Activated CD4-positive, alpha-beta T cell treated with anti-CD3 and anti-CD28 coated beads for 36 hours (primary cell): ENCODE measurements around the gene EXOC3L1. TPM values are rescaled to one million over a fixed set of nuclear protein-coding genes. Genes with fewer than 3 reads are reported as not detected.

ENCODE experiments used
- ATAC-seq: fragments of 200-7000 bp; cut with Tn5 transposase; one replicate; pipeline ENCODE4 v1.10.0; 2021; ENCODE audit warnings: mild to moderate bottlenecking, moderate library complexity
- CTCF ChIA-PET: fragments of 350-600 bp; sonication (Branson Sonifier 250); formaldehyde crosslinking; loops from one replicate; lab custom pipeline; 2021; ENCODE audit warnings: antibody characterized with exemption; lab: Charles Lee
- POLR2A ChIA-PET: fragments of 350-600 bp; sonication (Branson Sonifier 250); formaldehyde crosslinking; loops from one replicate; lab custom pipeline; 2021; ENCODE audit warnings: antibody characterized with exemption, inconsistent platforms; lab: Charles Lee
- DNase-seq: peaks from one replicate; pipeline ENCODE4 v3.0.0-alpha.2; 2020
- H3K27ac Mint-ChIP-seq: one replicate; pipeline ENCODE4 v1.8.0; 2021; ENCODE audit warnings: mixed read lengths
- H3K27me3 Mint-ChIP-seq: one replicate; pipeline ENCODE4 v1.8.0; 2021; ENCODE audit warnings: mixed read lengths
- H3K36me3 Mint-ChIP-seq: one replicate; pipeline ENCODE4 v1.8.0; 2021; ENCODE audit warnings: low read depth, mixed read lengths
- H3K4me1 Mint-ChIP-seq: one replicate; pipeline ENCODE4 v1.8.0; 2021; ENCODE audit warnings: mixed read lengths
- H3K4me3 Mint-ChIP-seq: one replicate; pipeline ENCODE4 v1.8.0; 2021; ENCODE audit warnings: mild to moderate bottlenecking, moderate library complexity, mixed read lengths
- H3K9me3 Mint-ChIP-seq: one replicate; pipeline ENCODE4 v1.8.0; 2021; ENCODE audit warnings: low read depth, mixed read lengths
- intact Hi-C, 2 experiments: fragments of 100-400 bp; cut with DNase I in 1 of 2; cut with micrococcal nuclease in 1 of 2; formaldehyde crosslinking; loops; one replicate each; pipeline versions ENCODE4 v1.14.2 to v1.15.1; 2022 to 2024; cut with DNase I, micrococcal nuclease
- microRNA-seq: library from miRNA; unstranded; fragments of <30 nt; microRNA quantifications from one replicate; pipeline ENCODE4 v1.2.0, GENCODE V29; 2021; ENCODE audit warnings: borderline replicate concordance
- total RNA-seq, 2 experiments: library from RNA; stranded (reverse); gene quantifications; one replicate each; pipeline ENCODE4 v1.2.3, GENCODE V29; 2021

EXOC3L1 gene
- total RNA-seq, 2 experiments from 2014 or later: 0.16 TPM; not detected in 1

- POLR2A ChIA-PET: no interaction called here
- CTCF ChIA-PET: interaction anchor here (1.5 to 1.9 kb wide), 2 partner anchors 10 to 127 kb away, joined by 4 to 7 read pairs; no protein-coding TSS in a partner anchor
- Mint-ChIP-seq H3K9me3 (no peaks in the 10 kb centered on the region), H3K4me1 (no peaks in the 10 kb centered on the region), H3K27ac (no peak overlapping the region), H3K36me3 (peaks cover 55% of the 10 kb centered on the region), H3K4me3 (no peak overlapping the region), H3K27me3 (peaks cover 3% of the 10 kb centered on the region)
- ATAC-seq (no peak), DNase-seq (no peak)
- intact Hi-C loops: no loop called here
Measured at GRCh38 chr16:67144943-67145342, 45.0 kb downstream of the EXOC3L1 start.

GRCh38 chr16:67142342-67142741 is 47.6 kb downstream of the EXOC3L1 start:
- Mint-ChIP-seq H3K36me3 (peaks cover 52% of the 10 kb centered on the region), H3K9me3 (no peaks in the 10 kb centered on the region), H3K4me3 (no peak overlapping the region), H3K27ac (no peak overlapping the region), H3K27me3 (no peaks in the 10 kb centered on the region), H3K4me1 (no peaks in the 10 kb centered on the region)
- ChIA-PET POLR2A (interaction anchor here (0.8 kb wide), 1 partner anchor 9 kb away, joined by 3 read pairs; the partner anchor contains the start of gene B3GNT9), CTCF (interaction anchor here (1.1 to 2.5 kb wide), 2 partner anchors 27 to 124 kb away, joined by 3 to 5 read pairs; no protein-coding TSS in a partner anchor)
- DNase-seq (no peak), ATAC-seq (no peak)
- intact Hi-C loops: no loop called here

- no peaks in the 10 kb centered on the region for H3K27me3 Mint-ChIP-seq
- no peak overlapping the region for H3K27ac Mint-ChIP-seq
- ATAC-seq: no peak
- H3K9me3 Mint-ChIP-seq: no peaks in the 10 kb centered on the region
- ChIA-PET POLR2A (interaction anchor here (0.8 kb wide), 1 partner anchor 9 kb away, joined by 3 read pairs; the partner anchor contains the start of gene B3GNT9), CTCF (interaction anchor here (0.6 to 2.5 kb wide), 6 partner anchors 14 to 183 kb away, joined by 3 to 7 read pairs (median 5); partner anchors contain the start of gene TRADD)
- no peak for DNase-seq
- no peaks in the 10 kb centered on the region for H3K4me1 Mint-ChIP-seq
- no peak overlapping the region for H3K4me3 Mint-ChIP-seq
- H3K36me3 Mint-ChIP-seq: peaks cover 56% of the 10 kb centered on the region
- intact Hi-C loops: no loop called here
Measured at GRCh38 chr16:67141391-67141790, 48.5 kb downstream of the EXOC3L1 start.

- ATAC-seq: no peak
Measured at GRCh38 chr16:67137605-67138004, 52.3 kb downstream of the EXOC3L1 start.

More at GRCh38 chr16:67137605-67138004, 52.3 kb downstream of the EXOC3L1 start:
- ChIA-PET POLR2A (no interaction called here), CTCF (interaction anchor here (0.6 to 2.7 kb wide), 5 partner anchors 10 to 356 kb away, joined by 3 to 9 read pairs (median 3); no protein-coding TSS in a partner anchor)
- Mint-ChIP-seq H3K27me3 (no peaks in the 10 kb centered on the region), H3K4me1 (no peaks in the 10 kb centered on the region), H3K36me3 (peaks cover 57% of the 10 kb centered on the region), H3K27ac (no peak overlapping the region), H3K4me3 (no peak overlapping the region), H3K9me3 (no peaks in the 10 kb centered on the region)
- no peak for DNase-seq
- intact Hi-C loops: no loop called here

Small RNA genes within 50 kb of the gene (microRNA-seq; reads per million reads assigned to microRNA genes)
- 72.6 reads per million, percentile 60 among the genes with 10 or more reads in this experiment for gene MIR328

Other genes with a start within 250 kb of the EXOC3L1 start
- gene CES3, start 228.9 kb downstream of the EXOC3L1 start, total RNA-seq: 1 to 10 TPM; 1.6 to 1.9 TPM
- gene CES4A, start 201.5 kb downstream of the EXOC3L1 start, total RNA-seq: 10 to 100 TPM; 13.5 to 15.7 TPM
- gene CBFB, start 161.0 kb downstream of the EXOC3L1 start, total RNA-seq: 10 to 100 TPM; 84.6 to 90.2 TPM
- gene PHAF1, start 80.2 kb downstream of the EXOC3L1 start, total RNA-seq: 10 to 100 TPM; 12.7 to 14.0 TPM
- gene B3GNT9, start 39.1 kb downstream of the EXOC3L1 start, total RNA-seq: 1 to 10 TPM; 2.3 to 3.0 TPM
- 10 to 100 TPM; 22.0 to 34.0 TPM for gene TRADD, start 30.2 kb downstream of the EXOC3L1 start, total RNA-seq
- 10 to 100 TPM; 15.5 to 21.0 TPM for gene FBXL8, start 30.2 kb downstream of the EXOC3L1 start, total RNA-seq
- 10 to 100 TPM; 15.7 to 20.7 TPM for gene HSF4, start 25.4 kb downstream of the EXOC3L1 start, total RNA-seq
- gene NOL3, start 19.6 kb downstream of the EXOC3L1 start, total RNA-seq: 10 to 100 TPM; 15.5 to 17.5 TPM
- gene MATCAP1, start 6.2 kb downstream of the EXOC3L1 start, total RNA-seq: 10 to 100 TPM; 28.8 to 30.4 TPM
- 100 to 1,000 TPM in 1 of 2 experiments, 10 to 100 TPM in 1; 91.4 to 110 TPM for gene E2F4, start 2.0 kb upstream of the EXOC3L1 start, total RNA-seq
- gene ELMO3, start 9.0 kb upstream of the EXOC3L1 start, total RNA-seq: 1 to 10 TPM; 3.0 to 4.6 TPM
- gene TMEM208, start 37.0 kb upstream of the EXOC3L1 start, total RNA-seq: 10 to 100 TPM; 13.6 to 31.2 TPM
- 10 to 100 TPM; 75.5 to 77.2 TPM for gene FHOD1, start 57.3 kb upstream of the EXOC3L1 start, total RNA-seq
- 1 to 10 TPM; 4.5 to 5.5 TPM for gene SLC9A5, start 58.8 kb upstream of the EXOC3L1 start, total RNA-seq
- 10 to 100 TPM; 21.1 to 23.1 TPM for gene PLEKHG4, start 89.4 kb upstream of the EXOC3L1 start, total RNA-seq
- gene KCTD19, start 136.6 kb upstream of the EXOC3L1 start, total RNA-seq: 1 to 10 TPM; 1.8 to 2.0 TPM
- gene LRRC36, start 136.7 kb upstream of the EXOC3L1 start, total RNA-seq: under 1 TPM; 0.51 to 0.66 TPM
- gene TPPP3, start 203.4 kb upstream of the EXOC3L1 start, total RNA-seq: not detected
- under 1 TPM; 0.58 to 0.98 TPM for gene ZDHHC1, start 226.3 kb upstream of the EXOC3L1 start, total RNA-seq
- gene HSD11B2, start 241.0 kb upstream of the EXOC3L1 start, total RNA-seq: 1 to 10 TPM; 2.0 to 2.2 TPM